Neuron (in vitro differentiated cells): Measurements from ENCODE around the gene PHYHD1.
"Not testable (repeated sequence)": the region's sequence is repeated elsewhere in the genome, so short reads cannot be mapped to it uniquely, and the experiment has no call there.

Experiments
- H2AFZ ChIP-seq: one replicate; pipeline ENCODE4 v1.6.1; 2013; ENCODE audit warnings: low read depth, mild to moderate bottlenecking, inconsistent platforms, low read length, moderate library complexity
- H3K27me3 ChIP-seq: one replicate; pipeline ENCODE4 v1.6.1; 2013; ENCODE audit warnings: low read length; ENCODE audit not compliant: insufficient read depth
- H3K36me3 ChIP-seq: one replicate; pipeline ENCODE4 v1.6.1; 2013; ENCODE audit warnings: low read length; ENCODE audit not compliant: insufficient read depth
- H3K4me1 ChIP-seq: one replicate; pipeline ENCODE4 v1.6.1; 2013; ENCODE audit warnings: low read length; ENCODE audit not compliant: insufficient read depth
- H3K4me3 ChIP-seq: 2 replicates; pipeline ENCODE4 v1.5.1; 2013; ENCODE audit warnings: mild to moderate bottlenecking, low read length, moderate library complexity
- H3K9me3 ChIP-seq: one replicate; pipeline ENCODE4 v1.6.1; 2013; ENCODE audit warnings: low read length

The PHYHD1 gene

DNA sequence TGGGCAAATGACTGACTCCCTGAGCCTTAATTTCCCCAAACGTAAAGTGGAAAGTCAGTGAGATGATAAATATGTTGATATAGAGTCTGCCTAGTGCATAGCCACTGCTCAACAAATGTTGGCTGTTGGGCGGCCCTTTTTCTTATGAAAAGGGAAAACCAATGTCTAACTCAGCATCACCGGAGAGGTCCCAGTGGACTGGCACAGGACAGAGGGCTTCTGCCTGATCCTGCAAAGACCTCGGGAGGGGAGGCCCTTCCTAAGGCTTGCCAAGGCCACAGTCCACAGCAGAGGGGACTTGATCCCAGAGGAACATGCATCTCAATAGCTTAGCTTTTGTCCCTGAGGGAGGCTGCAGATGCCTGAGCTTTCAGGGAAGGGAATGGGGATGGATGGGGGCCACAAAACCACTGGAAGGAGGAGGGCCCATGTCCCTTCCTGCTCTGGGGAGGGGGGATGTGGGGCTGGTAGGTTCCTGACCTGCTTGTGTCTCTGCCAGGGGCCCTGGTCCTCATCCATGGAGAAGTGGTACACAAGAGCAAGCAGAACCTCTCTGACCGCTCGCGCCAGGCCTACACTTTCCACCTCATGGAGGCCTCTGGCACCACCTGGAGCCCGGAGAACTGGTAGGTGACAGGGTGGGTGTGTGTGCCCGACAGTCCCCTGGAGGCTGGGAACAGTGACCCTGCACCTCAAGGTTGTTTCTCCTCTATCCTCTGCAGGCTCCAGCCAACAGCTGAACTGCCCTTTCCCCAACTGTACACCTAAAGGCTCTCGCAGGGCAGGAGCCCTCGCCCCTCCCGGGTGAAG lies 20.4 kb downstream of the PHYHD1 start:
- Histone ChIP-seq H3K36me3 (peaks cover 7% of the 10 kb centered on the region), H3K4me3 (no peak overlapping the region), H2AFZ (no peak overlapping the region), H3K4me1 (no peaks in the 10 kb centered on the region), H3K27me3 (no peaks in the 10 kb centered on the region), H3K9me3 (no peaks in the 10 kb centered on the region)

DNA sequence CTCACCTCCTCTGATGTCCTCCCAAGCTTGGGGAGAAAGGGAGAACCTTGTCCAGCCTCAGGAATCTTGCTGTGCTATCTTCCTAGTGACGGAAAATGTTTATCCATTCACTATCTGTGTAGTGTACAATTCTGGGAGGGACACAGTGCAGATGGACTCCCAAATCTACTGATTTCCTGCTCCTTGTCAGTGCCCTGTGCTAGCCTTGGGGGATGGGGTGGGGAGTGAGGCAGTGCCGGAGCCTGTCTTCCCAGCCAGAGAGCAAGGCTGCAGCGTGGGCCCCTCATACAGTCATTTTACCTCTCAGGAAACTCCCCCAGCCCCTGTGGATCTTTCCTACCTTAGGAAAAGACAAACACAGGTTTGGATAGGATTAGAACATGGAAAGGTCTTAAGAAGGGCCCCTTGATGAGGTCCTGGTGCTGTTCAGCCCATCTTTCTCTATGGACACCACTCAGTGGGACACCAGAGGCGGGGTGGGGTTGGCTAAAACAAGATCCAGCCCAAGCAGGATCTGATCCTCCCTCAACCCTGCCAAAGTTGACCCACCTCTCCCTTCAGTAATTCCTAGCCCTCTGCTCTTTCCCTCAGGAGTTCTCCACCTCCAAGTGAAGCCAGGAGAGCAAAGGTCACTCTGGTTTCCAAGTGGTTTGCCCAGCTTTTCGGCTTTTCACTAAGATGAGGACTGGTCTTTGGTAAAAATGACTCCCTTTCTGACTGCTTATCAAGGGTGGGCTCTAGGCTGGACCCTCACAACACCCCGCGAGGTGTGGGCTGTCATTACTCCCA lies 23.2 kb downstream of the PHYHD1 start:
- Histone ChIP-seq H3K27me3 (no peaks in the 10 kb centered on the region), H3K4me1 (peaks cover 8% of the 10 kb centered on the region), H3K9me3 (no peaks in the 10 kb centered on the region), H3K36me3 (peaks cover 8% of the 10 kb centered on the region), H2AFZ (no peak overlapping the region), H3K4me3 (no peak overlapping the region)

DNA sequence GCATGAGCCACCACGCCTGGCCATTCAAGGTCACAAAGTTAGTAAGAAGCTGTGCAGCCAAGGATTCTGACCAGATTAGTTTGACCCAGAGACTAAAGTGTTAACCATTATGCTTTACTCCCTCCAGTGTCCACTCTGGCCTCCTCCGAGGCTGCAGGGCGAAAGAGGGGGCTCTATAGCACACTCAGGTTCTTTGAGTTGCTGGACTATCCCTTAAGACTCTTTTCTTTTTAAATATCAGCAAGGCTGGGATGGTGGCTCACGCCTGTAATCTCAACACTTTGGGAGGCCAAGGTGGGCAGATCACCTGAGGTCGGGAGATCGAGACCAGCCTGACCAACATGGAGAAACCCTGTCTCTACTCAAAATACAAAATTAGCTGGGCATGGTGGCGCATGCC lies 24.2 kb downstream of the PHYHD1 start:
- H3K4me1 ChIP-seq, H3K4me3 ChIP-seq, H2AFZ ChIP-seq, H3K27me3 ChIP-seq, H3K9me3 ChIP-seq: not testable (repeated sequence)
- H3K36me3 ChIP-seq = peaks cover 11% of the 10 kb centered on the region

DNA sequence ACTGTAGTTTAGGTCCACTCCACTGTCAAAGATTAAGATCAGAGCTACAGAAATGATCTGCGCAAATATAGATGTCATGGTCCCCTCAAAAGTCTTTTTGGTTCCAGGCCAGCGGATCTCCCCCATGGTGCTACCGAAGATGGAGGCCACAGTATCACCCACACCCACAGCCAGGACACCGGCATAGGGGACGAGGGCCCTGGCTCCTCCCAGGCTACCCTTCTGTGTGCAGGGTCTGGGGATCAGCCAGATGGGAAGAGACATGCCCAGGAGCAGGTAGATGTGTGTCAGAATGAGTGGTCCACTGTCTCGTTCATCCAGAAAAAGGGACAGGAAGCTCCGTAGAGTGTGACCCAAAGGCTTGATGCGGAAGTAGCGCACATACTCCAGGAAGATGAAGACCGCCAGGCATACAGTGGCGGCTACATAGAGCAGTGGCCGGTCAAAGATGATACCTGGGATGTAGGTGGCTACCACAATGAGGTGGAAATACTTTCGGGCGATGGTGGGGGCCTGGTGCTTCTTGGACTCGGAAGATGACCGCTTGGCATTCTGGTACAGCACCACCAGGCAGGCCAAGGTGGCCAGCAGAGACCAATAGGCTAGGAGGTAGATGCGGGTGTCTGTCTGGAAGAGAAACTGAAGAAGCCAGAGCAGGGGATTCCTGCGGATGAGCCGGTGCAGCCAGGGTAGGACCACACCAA lies 25.2 kb downstream of the PHYHD1 start:
- peaks cover 19% of the 10 kb centered on the region for H3K36me3 ChIP-seq
- peaks cover 9% of the 10 kb centered on the region for H3K4me1 ChIP-seq

DNA sequence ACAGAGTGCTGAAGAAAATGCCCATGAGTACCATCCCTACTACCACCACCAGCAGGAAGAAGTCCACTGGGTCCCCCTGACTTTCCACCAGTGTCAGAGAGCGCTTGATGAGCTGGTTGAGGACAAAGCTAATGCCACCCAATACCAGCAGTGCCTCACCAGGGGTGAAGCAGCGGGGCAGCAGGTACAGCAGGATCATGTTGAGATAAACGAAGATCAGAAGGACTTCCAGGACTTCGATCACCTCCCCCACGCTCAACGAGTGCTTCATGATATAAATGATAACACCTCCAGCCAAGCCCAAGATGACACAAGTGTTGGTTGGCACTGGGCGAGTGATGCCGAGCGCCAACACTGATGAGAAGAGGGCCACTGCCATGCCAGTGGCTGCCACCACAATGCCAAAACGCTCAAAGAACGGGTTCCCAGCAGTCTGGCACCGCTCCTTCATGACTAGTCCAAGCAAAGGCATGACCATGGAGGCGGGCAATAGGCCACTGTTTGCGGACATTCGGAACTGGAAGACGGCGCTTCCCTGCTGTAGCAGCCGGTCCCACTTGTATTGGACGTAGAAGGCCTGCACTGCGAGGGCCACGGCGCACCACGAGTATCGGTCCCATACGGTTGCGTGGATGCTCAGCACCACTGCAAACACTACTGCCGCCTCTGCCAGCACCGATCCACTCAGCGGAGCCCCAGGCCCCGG lies 25.9 kb downstream of the PHYHD1 start:
- no peaks in the 10 kb centered on the region for H3K9me3 ChIP-seq
- H3K36me3 ChIP-seq = peaks cover 23% of the 10 kb centered on the region
- no peaks in the 10 kb centered on the region for H3K27me3 ChIP-seq
- H3K4me1 ChIP-seq = peaks cover 9% of the 10 kb centered on the region
- peak overlapping the region; percentile 89 for H3K4me3 ChIP-seq
- no peak overlapping the region for H2AFZ ChIP-seq

More for the DNA sequence above, 25.2 kb downstream of the PHYHD1 start:
- H2AFZ ChIP-seq = no peak overlapping the region
- no peaks in the 10 kb centered on the region for H3K9me3 ChIP-seq
- H3K27me3 ChIP-seq = no peaks in the 10 kb centered on the region
- H3K4me3 ChIP-seq = peak overlapping the region; percentile 89

DNA sequence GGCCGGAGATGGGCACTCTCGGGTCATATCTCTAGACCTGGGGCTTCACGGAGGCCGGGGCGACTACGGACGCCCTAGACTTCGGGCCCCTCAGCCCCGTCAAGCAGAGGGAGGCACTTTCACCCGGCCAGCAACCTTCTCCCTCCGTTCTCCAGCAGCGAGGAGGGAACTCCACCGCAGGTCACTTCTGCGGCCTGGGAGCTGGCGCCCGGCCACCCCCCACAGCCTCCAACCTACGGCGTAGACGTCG lies 26.4 kb downstream of the PHYHD1 start:
- Histone ChIP-seq H3K4me1 (peaks cover 9% of the 10 kb centered on the region), H2AFZ (peak overlapping the region; percentile 91), H3K9me3 (no peaks in the 10 kb centered on the region), H3K36me3 (peaks cover 27% of the 10 kb centered on the region), H3K27me3 (no peaks in the 10 kb centered on the region), H3K4me3 (peak overlapping the region; percentile 89)

DNA sequence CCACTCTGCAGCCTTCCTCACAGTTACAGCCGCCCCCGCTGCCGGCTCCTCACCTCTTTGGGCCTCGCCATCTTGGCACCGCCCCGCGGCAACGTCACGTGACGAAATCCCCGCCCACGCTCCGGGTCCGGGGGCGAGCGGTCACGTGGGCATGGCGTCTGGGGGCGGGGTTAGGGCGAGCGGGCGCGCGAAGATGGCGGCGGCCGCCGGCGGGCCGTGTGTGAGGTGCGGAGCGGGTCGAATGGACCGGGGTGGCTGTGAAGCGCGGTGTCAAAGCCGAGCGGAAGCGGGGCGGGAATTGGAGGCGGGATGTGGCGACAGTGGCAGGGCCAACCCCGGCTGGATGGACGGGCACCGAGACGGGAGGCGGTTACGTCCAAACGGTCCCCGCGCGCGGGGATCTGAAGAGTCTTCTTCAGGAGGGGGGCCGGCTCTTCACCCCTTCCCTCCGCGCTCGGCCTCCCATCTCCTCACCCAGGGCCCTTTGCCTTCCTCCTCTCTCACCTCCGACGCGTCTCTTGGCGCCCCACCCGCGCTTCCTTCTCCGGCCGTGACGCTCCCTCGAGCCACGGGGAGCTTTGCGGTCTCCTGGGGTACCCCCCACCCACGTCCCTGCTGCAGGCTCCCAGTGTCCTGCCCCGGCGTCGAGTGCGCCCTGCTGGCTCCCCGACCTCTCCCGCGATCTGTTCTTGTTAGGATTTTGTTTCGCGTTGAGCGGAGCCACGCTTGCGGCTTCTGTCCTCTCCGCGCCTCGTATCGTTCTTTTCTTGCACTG lies 26.9 kb downstream of the PHYHD1 start, which contains the start of the genes DOLK and NUP188:
Gene DOLK (minus strand): TSS at position 77 of the 775 bp plus-strand sequence. CDS start 300 bp downstream, outside the sequence.
Gene NUP188 (plus strand): TSS at position 173 of the 775 bp plus-strand sequence. CDS start 21 bp downstream, at position 194.
- H2AFZ ChIP-seq = peak within 1 kb of the TSS; percentile 91
- H3K27me3 ChIP-seq = no peaks in the 10 kb centered on the region
- peaks cover 30% of the 10 kb centered on the region for H3K36me3 ChIP-seq

DNA sequence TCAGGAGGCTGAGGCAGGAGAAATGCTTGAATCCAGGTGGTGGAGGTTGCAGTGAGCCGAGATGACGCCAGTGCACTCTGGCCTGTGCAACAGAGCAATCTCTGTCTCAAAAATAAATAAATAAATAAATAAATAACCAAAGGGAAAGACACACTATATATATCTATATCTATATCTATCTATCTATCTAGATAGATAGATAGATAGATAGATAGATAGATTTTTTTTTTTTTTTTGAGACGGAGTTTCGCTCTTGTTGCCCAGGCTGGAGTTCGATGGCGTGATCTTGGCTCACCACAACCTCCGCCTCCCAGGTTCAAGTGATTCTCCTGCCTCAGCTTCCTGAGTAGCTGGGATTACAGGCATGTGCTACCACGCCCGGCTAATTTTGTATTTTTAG lies 40.6 kb downstream of the PHYHD1 start:
- not testable (repeated sequence) for H2AFZ ChIP-seq, H3K4me1 ChIP-seq, H3K27me3 ChIP-seq, H3K4me3 ChIP-seq, H3K9me3 ChIP-seq
- H3K36me3 ChIP-seq = peaks cover 65% of the 10 kb centered on the region

More for the DNA sequence above, 26.9 kb downstream of the PHYHD1 start, which contains the start of the genes DOLK and NUP188:
- H3K4me1 ChIP-seq = peaks cover 9% of the 10 kb centered on the region
- no peaks in the 10 kb centered on the region for H3K9me3 ChIP-seq
- peak within 1 kb of the TSS; percentile 89 for H3K4me3 ChIP-seq

DNA sequence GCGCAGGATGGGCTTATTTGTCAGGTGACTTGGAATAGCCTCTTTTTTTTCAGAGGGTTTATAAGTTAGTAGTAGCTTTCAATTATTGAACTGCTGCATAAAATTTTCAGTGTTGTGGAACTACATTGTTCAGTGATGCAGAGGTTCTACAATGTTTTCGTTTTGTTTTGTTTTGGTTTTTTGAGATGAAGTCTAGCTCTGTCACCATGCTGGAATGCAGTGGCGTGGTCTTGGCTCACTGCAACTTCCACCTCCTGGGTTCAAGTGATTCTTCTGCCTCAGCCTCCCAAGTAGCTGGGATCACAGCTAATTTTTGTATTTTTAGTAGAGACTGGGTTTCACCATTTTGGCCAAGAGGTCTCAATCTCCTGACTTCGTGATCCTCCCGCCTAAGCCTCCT lies 48.7 kb downstream of the PHYHD1 start:
- no peaks in the 10 kb centered on the region for H3K27me3 ChIP-seq
- H3K4me3 ChIP-seq = no peak overlapping the region
- peaks cover 54% of the 10 kb centered on the region for H3K36me3 ChIP-seq
- H3K9me3 ChIP-seq = no peaks in the 10 kb centered on the region
- H3K4me1 ChIP-seq = no peaks in the 10 kb centered on the region
- H2AFZ ChIP-seq = no peak overlapping the region

DNA sequence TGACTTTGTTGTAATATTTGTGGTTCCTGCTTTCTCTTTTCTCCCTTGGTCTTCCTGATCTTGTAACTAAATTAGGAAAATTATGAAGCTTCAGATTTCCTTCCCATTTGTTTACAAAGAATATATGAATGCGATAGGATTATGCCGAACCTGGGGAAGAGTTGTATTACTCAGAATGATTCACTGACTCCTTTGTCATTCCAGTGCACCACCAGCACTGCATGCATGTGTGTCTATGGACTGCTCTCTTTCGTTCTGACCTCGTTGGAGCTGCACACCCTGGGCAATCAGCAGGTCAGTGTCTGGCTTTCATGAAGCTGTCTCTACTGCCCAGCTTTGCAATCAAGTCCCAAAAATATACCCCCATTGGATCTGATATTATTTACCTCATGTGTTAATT lies 52.2 kb downstream of the PHYHD1 start:
- no peak overlapping the region for H2AFZ ChIP-seq
- no peaks in the 10 kb centered on the region for H3K9me3 ChIP-seq
- peaks cover 75% of the 10 kb centered on the region for H3K36me3 ChIP-seq
- no peaks in the 10 kb centered on the region for H3K4me1 ChIP-seq
- H3K4me3 ChIP-seq = no peak overlapping the region
- H3K27me3 ChIP-seq = no peaks in the 10 kb centered on the region

DNA sequence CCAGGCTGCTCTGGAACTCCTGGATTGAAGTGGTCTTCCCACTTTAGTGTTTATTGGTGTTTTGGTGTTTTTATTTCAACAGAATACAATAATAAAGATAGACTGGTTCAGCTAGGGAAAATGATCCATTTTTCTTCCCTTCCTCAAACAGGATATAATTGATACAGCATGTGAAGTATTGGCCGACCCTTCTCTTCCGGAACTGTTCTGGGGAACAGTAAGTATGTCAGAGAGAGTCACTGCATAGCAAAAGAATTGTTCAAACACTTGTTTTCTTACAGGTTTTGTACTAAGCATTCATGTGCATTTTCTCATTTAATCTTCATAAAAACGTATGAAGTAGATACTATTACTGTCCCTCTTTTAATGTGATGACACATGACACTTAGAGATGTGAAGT lies 58.3 kb downstream of the PHYHD1 start:
- H3K27me3 ChIP-seq = no peaks in the 10 kb centered on the region
- H3K4me3 ChIP-seq = no peak overlapping the region
- no peaks in the 10 kb centered on the region for H3K9me3 ChIP-seq
- H3K36me3 ChIP-seq = peaks cover 80% of the 10 kb centered on the region
- H2AFZ ChIP-seq = no peak overlapping the region
- H3K4me1 ChIP-seq = no peaks in the 10 kb centered on the region

DNA sequence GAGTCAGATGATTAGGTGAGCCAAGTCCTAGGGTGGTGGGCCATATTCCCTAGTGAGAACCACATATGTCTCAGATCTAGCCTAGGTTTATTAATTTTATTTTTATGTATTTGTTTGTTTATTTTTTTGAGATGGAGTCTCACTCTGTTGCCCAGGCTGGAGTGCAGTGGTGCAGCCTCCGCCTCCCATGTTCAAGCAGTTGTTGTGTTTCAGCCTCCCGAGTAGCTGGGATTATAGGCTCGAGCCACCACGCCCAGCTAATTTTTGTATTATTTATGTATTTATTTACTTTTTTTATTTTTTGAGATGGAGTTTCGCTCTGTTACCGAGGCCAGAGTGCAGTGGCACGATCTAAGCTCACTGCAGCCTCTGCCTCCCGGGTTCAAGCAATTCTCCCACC lies 62.8 kb downstream of the PHYHD1 start:
- Histone ChIP-seq H3K36me3 (peaks cover 87% of the 10 kb centered on the region), H2AFZ (no peak overlapping the region), H3K4me3 (no peak overlapping the region), H3K9me3 (no peaks in the 10 kb centered on the region), H3K27me3 (no peaks in the 10 kb centered on the region), H3K4me1 (no peaks in the 10 kb centered on the region)
